ENCODE measurements around the gene RFX8. TPM values are rescaled to one million over a fixed set of nuclear protein-coding genes. Genes with fewer than 3 reads are reported as not detected.

RFX8 gene
- polyA plus RNA-seq, 1 donor = 2.1 TPM

DNA sequence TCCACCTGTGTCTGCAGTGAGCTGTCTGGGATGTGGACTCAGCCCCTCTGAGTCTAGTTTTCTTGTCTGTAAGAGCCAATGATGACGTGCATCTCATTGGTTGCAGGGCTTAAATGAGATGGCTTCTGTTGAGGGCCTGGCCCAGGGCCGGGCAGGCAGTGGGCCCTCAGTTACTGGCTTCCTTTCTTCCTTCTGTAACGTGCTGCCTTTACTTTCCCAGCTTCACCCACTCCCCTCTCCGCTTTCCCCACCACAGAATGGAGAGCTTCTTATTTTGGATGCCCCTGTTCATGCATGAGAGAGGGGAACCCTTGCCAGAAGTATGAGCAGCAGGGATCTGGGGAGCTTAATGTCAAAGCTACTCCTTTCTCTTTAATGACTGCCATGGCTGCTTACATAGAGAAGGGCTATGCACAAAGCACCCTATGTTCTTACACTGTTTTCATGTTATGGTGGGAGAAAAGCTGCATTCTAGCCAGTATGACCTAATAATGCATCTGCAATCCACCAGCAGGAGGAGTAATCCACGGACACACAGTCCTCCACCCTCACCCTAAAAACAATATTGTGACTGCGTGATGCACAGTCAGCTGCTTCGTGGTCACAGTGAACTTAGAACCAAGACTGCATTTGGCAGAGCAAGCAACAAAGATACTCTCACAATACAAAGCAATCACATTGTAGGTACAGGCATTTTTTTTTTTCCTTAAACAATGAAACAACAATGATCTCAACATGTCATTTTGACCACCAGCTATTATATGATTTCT is 124.8 kb downstream of the RFX8 start:
- no peak for DNase-seq (ENCODE audit: low read depth)

DNA sequence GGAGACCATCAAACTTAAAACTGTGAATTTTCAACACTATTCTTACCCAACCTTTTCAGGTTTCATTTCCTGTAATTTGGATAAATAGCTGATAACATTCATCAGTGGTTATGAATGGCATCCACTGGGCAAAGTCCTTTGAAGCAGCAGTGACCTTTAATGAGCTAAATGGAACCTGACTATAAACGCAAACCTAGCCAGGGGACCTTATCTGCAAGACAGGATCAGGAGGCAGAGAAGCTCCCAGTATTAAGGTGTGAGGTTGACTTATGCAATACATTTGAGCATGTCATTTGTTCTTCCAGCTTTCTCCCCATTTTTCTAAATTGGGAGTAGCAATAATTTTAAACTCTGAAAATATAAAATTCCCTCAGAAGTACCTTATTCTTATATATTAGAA is 126.0 kb downstream of the RFX8 start:
- no peak for DNase-seq (ENCODE audit: low read depth)

Other genes with a start within 250 kb of the RFX8 start
- gene CNOT11, start 222.2 kb downstream of the RFX8 start, polyA plus RNA-seq (ENCODE audit: insufficient read length) = 34.3 TPM
- gene RNF149, start 166.4 kb downstream of the RFX8 start, polyA plus RNA-seq (ENCODE audit: insufficient read length) = 36.2 TPM
- gene CREG2, start 87.6 kb downstream of the RFX8 start, polyA plus RNA-seq (ENCODE audit: insufficient read length) = 3.9 TPM
- 126 TPM for gene MAP4K4, start 222.6 kb upstream of the RFX8 start, polyA plus RNA-seq (ENCODE audit: insufficient read length)